HAP-1 (cell line): ENCODE measurements around the gene TIE1.

Source experiments
- DNase-seq, 2 experiments: peaks; one replicate each; pipeline ENCODE4 v3.0.0-alpha.2; 2016 to 2020; ENCODE audit warnings: low spot score in 2 of 2
- H3K27me3 ChIP-seq: fragments of 250-450 bp; sonication (Bioruptor Pico); 2 replicates; pipeline ENCODE4 v1.5.1; 2020; ENCODE audit warnings: low read depth, mild to moderate bottlenecking, moderate library complexity
- H3K36me3 ChIP-seq: fragments of 250-450 bp; sonication (Bioruptor Pico); replicated peaks from 2 replicates; pipeline ENCODE4 v1.5.1; 2020; ENCODE audit warnings: mild to moderate bottlenecking
- H3K4me1 ChIP-seq: fragments of 250-450 bp; sonication (Bioruptor Pico); 2 replicates; pipeline ENCODE4 v1.5.1; 2020; ENCODE audit warnings: mild to moderate bottlenecking
- H3K4me3 ChIP-seq: fragments of 250-450 bp; sonication (Bioruptor Pico); 2 replicates; pipeline ENCODE4 v1.5.1; 2020; ENCODE audit warnings: mild to moderate bottlenecking, moderate library complexity
- H3K9me3 ChIP-seq: fragments of 250-450 bp; sonication (Bioruptor Pico); 2 replicates; pipeline ENCODE4 v1.5.1; 2020; ENCODE audit warnings: mild to moderate bottlenecking, moderate library complexity
- in situ Hi-C: fragments of 300-500 bp; cut with MboI; formaldehyde crosslinking; loops from 3 replicates; pipeline ENCODE4 v1.14.3; 2020; ENCODE audit warnings: low sequenced_read_pairs, inconsistent platforms, mixed read lengths

TIE1 gene

GRCh38 chr1:43269627-43270375 is 31.0 kb upstream of the TIE1 start, which contains the start of gene TMEM125:
Gene TMEM125, plus strand, starts transcription at chr1:43269983. Its CDS starts 2,740 bp downstream, at chr1:43272723.
- no peaks in the 10 kb centered on the region for H3K36me3 ChIP-seq
- H3K27me3 ChIP-seq, result no peaks in the 10 kb centered on the region
- in situ Hi-C loops, result no loop called here
- H3K4me3 ChIP-seq, result no peak within 1 kb of the TSS
- H3K9me3 ChIP-seq, result no peaks in the 10 kb centered on the region
- DNase-seq, result no peak
- H3K4me1 ChIP-seq, result no peaks in the 10 kb centered on the region

DNA sequence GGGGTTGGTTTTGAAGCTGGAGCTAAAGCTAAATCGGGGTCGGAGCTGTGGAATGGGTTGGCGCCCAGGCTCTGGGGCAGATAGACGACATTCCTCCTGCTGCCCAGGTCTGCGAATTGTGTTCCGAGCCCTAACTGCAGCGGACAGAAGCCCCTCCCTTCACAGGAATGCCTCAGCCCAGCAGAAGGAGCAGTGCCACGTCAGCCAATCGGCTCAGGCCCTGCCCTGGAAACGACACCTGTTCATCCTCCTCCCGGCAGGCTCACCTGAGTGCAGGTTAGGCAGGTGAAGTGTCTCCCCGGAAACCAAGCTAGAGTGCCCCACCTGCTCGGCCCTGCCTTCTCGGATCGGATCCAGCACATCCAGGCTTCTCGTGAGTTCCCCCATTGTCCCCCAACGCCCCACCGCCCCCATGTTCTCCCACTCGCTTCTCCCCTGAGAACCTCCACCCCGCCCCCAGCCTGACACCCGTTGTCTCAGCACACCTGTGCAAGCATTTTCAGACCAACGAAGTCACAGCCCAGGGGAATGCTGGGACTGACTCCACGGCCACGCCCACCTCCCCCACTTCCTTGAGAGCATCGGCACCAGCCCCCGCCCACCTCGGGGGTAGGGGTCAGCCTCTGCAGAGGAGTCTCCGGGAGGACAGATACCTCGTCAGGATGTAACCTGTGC is 30.2 kb upstream of the TIE1 start:
- DNase-seq, result no peak
- Histone ChIP-seq H3K36me3 (no peaks in the 10 kb centered on the region), H3K4me1 (no peaks in the 10 kb centered on the region), H3K27me3 (no peaks in the 10 kb centered on the region), H3K9me3 (no peaks in the 10 kb centered on the region), H3K4me3 (no peak overlapping the region)
- in situ Hi-C loops, result no loop called here

- H3K36me3 ChIP-seq, result no peaks in the 10 kb centered on the region
- H3K4me1 ChIP-seq, result no peaks in the 10 kb centered on the region
- DNase-seq, result no peak
- H3K27me3 ChIP-seq, result no peaks in the 10 kb centered on the region
- no peak overlapping the region for H3K4me3 ChIP-seq
- in situ Hi-C loops, result no loop called here
- no peaks in the 10 kb centered on the region for H3K9me3 ChIP-seq
Observed at GRCh38 chr1:43271186-43272118, 29.3 kb upstream of the TIE1 start.

DNA sequence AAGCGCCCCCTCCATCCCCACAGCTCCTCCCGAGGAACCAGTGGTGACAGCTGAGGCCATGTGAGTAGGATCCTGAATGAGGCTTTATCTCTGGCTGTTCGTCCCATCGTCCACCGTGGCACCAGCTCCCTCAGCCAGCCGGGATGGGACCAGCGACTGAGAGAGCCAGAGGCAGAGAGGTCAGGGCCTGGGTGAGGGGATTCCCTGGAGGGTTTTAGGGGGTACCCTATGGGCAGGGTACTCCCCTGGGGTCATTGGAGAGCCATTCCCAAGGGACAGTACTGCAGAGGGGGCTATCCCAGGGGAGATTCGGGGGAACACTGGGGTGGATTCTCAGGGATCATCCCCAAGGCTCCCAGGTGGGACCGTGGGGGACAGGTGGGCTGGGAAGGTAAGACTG is 28.6 kb upstream of the TIE1 start:
- peak in 1 of 2 experiments; percentile 0 for DNase-seq
- Histone ChIP-seq H3K4me1 (no peaks in the 10 kb centered on the region), H3K4me3 (no peak overlapping the region), H3K9me3 (no peaks in the 10 kb centered on the region), H3K27me3 (no peaks in the 10 kb centered on the region), H3K36me3 (no peaks in the 10 kb centered on the region)
- in situ Hi-C loops, result no loop called here

DNA sequence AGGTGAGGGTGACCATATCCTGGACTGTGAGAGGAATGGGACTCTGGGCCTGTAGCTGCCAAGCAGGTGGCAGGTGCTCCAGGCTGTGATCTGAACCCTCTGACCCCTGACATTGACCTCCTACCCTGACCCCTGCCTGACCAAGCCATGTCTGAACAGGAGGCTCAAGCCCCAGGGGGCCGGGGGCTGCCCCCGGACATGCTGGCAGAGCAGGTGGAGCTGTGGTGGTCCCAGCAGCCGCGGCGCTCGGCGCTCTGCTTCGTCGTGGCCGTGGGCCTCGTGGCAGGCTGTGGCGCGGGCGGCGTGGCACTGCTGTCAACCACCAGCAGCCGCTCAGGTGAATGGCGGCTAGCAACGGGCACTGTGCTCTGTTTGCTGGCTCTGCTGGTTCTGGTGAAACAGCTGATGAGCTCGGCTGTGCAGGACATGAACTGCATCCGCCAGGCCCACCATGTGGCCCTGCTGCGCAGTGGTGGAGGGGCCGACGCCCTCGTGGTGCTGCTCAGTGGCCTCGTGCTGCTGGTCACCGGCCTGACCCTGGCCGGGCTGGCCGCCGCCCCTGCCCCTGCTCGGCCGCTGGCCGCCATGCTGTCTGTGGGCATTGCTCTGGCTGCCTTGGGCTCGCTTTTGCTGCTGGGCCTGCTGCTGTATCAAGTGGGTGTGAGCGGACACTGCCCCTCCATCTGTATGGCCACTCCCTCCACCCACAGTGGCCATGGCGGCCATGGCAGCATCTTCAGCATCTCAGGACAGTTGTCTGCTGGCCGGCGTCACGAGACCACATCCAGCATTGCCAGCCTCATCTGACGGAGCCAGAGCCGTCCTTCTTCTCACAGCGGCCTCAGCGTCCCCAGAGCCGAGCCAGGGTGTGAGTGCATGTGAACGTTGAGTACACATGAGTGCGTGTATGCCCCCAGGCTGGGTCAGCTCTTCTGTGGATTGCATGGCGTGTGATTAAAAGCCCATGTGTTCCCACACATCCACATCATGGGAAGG is 27.9 kb upstream of the TIE1 start:
- Histone ChIP-seq H3K27me3 (no peaks in the 10 kb centered on the region), H3K36me3 (no peaks in the 10 kb centered on the region), H3K4me3 (no peak overlapping the region), H3K9me3 (no peaks in the 10 kb centered on the region), H3K4me1 (no peaks in the 10 kb centered on the region)
- DNase-seq, result peak in 1 of 2 experiments; percentile 3
- in situ Hi-C loops, result no loop called here

DNA sequence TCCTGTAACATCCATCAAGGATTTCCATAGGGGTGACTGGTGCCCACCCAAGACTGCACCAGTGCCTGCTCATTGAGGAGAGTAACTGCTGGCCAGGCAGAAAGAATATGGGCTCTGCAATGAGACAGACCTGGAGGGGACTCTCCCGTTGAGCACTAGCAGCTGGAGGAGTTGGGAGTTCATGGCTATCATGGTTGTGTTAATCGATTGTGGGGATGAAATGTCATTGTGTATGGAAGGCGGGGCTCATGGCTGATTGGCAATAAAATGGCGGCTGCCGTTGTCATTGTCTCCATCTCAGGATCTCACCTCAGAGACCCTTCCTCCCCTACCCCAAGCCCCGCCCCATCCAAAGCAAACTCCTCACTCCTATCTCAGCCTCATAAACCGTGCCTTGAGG is 27.1 kb upstream of the TIE1 start:
- in situ Hi-C loops, result no loop called here
- H3K4me1 ChIP-seq, result no peaks in the 10 kb centered on the region

DNA sequence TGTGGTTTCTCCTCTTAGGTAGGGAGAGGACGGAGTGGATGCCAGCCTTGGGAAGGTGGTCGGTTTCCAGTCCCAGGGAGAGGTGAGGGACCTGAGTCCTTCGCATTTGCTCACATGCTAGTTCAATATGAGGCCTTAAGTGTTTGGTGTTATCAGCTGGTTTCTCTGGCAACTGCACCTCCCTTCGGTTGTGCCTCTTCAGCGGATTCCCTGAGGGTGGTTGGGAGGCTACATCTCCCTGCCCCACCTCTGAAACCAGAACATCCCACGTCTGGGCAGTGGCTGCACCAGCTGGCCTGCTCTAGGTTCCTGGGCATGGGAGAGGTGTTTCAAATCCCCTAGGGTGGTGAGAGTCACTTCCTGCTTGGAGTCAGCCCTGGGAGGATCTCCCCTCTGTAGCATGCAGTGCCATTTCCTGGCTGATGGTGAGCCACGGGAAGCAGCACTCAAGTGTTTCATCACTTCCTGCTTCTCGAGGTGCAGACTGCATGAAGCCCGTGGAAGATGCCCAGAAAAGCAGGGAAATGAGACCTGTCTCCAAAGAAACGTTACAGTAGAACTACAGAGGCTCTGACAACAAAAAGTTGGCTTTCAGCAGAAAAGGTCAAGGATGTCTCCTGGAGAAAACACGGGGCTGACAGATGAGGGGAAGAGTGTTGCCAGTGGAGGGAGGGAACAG is 26.5 kb upstream of the TIE1 start:
- no peaks in the 10 kb centered on the region for H3K9me3 ChIP-seq
- in situ Hi-C loops, result no loop called here
- H3K4me1 ChIP-seq, result no peaks in the 10 kb centered on the region
- no peak for DNase-seq
- H3K36me3 ChIP-seq, result no peaks in the 10 kb centered on the region
- H3K4me3 ChIP-seq, result no peak overlapping the region
- no peaks in the 10 kb centered on the region for H3K27me3 ChIP-seq

More for the DNA sequence above, 27.1 kb upstream of the TIE1 start:
- Histone ChIP-seq H3K9me3 (no peaks in the 10 kb centered on the region), H3K36me3 (no peaks in the 10 kb centered on the region), H3K27me3 (no peaks in the 10 kb centered on the region), H3K4me3 (no peak overlapping the region)
- DNase-seq, result no peak

GRCh38 chr1:43274804-43275180 is 26.0 kb upstream of the TIE1 start:
- in situ Hi-C loops, result no loop called here
- Histone ChIP-seq H3K4me1 (no peaks in the 10 kb centered on the region), H3K4me3 (no peak overlapping the region), H3K27me3 (no peaks in the 10 kb centered on the region), H3K36me3 (no peaks in the 10 kb centered on the region), H3K9me3 (no peaks in the 10 kb centered on the region)
- DNase-seq, result no peak

- Histone ChIP-seq H3K27me3 (no peaks in the 10 kb centered on the region), H3K36me3 (no peaks in the 10 kb centered on the region), H3K4me1 (no peaks in the 10 kb centered on the region), H3K4me3 (no peak overlapping the region), H3K9me3 (no peaks in the 10 kb centered on the region)
- in situ Hi-C loops, result no loop called here
- peak in 1 of 2 experiments; percentile 3 for DNase-seq
Observed at GRCh38 chr1:43275826-43276620, 24.8 kb upstream of the TIE1 start.

- in situ Hi-C loops, result no loop called here
Observed at GRCh38 chr1:43276673-43277072, 24.1 kb upstream of the TIE1 start.

DNA sequence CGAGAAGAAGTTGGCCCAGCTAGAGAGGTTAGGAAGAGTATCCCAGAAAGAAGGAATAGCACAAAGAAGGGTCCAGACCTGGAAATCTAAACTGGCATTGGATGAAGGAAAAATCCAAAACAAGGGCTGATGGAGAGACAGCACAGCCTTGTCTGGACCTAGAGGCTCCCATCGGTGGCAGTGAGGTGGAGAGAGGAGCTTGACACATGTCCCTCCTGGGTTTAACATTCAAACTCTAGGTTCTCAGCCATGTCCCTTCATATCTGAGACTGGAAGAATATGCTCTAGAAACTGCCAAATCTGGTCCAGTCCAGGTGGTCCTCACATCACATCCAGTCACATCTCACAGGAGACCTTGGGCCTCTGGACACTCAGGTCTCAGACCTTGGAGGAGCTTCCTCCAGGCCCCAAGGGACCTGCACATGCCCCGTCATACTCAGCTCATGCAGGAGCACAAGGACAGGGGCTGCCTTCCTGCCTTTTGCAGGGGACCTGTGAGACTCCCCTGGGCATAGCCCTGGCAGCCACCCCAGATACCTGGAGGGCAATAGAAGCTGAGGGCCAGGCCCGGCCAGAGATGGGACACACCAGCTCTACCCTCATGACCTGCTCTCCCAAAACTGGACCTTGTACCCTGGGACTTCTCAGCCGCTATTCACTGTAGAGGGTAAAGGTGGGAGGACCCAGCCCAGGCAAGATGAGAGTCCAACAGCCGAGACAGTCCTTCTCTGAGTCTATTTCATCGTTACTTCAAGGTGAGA is 23.5 kb upstream of the TIE1 start:
- no peak overlapping the region for H3K4me3 ChIP-seq
- no peaks in the 10 kb centered on the region for H3K4me1 ChIP-seq
- H3K9me3 ChIP-seq, result no peaks in the 10 kb centered on the region
- H3K27me3 ChIP-seq, result no peaks in the 10 kb centered on the region
- H3K36me3 ChIP-seq, result no peaks in the 10 kb centered on the region
- in situ Hi-C loops, result no loop called here
- no peak for DNase-seq

More at GRCh38 chr1:43276673-43277072, 24.1 kb upstream of the TIE1 start:
- H3K4me3 ChIP-seq, result no peak overlapping the region
- H3K36me3 ChIP-seq, result no peaks in the 10 kb centered on the region
- H3K4me1 ChIP-seq, result no peaks in the 10 kb centered on the region
- no peak for DNase-seq
- H3K27me3 ChIP-seq, result no peaks in the 10 kb centered on the region
- no peaks in the 10 kb centered on the region for H3K9me3 ChIP-seq
